Activated B cell treated with CpG ODN at 0.5 μM for 24 hours (primary cell): ENCODE data around the gene GTF2H4. TPM values are rescaled to one million over a fixed set of nuclear protein-coding genes. Genes with fewer than 3 reads are reported as not detected.
"Not testable (repeated sequence)": the region's sequence is repeated elsewhere in the genome, so short reads cannot be mapped to it uniquely, and the experiment has no call there.

Experiments used
- ATAC-seq: fragments of 200-7000 bp; cut with Tn5 transposase; one replicate; pipeline ENCODE4 v1.10.0; 2021; ENCODE audit warnings: low read depth, mild to moderate bottlenecking, moderate library complexity
- CTCF ChIA-PET: fragments of 350-600 bp; sonication (Branson Sonifier 250); formaldehyde crosslinking; loops from one replicate; lab custom pipeline; 2021; ENCODE audit warnings: antibody characterized with exemption; lab: Charles Lee
- POLR2A ChIA-PET: fragments of 350-600 bp; sonication (Branson Sonifier 250); formaldehyde crosslinking; loops from one replicate; lab custom pipeline; 2021; ENCODE audit warnings: antibody characterized with exemption; lab: Charles Lee
- DNase-seq: peaks from one replicate; pipeline ENCODE4 v3.0.0; 2022
- H3K27ac Mint-ChIP-seq: one replicate; pipeline ENCODE4 v1.8.0; 2020; ENCODE audit warnings: mixed read lengths
- H3K27me3 Mint-ChIP-seq: one replicate; pipeline ENCODE4 v1.8.0; 2021; ENCODE audit warnings: mixed read lengths
- H3K36me3 Mint-ChIP-seq: one replicate; pipeline ENCODE4 v1.8.0; 2021; ENCODE audit warnings: low read depth, mixed read lengths
- H3K4me1 Mint-ChIP-seq: one replicate; pipeline ENCODE4 v1.8.0; 2021; ENCODE audit warnings: mixed read lengths
- H3K4me3 Mint-ChIP-seq: one replicate; pipeline ENCODE4 v1.8.0; 2020; ENCODE audit warnings: mild to moderate bottlenecking, mixed read lengths
- H3K9me3 Mint-ChIP-seq: one replicate; pipeline ENCODE4 v1.8.0; 2020; ENCODE audit warnings: mixed read lengths
- intact Hi-C: fragments of 100-400 bp; cut with micrococcal nuclease; formaldehyde crosslinking; loops from one replicate; pipeline ENCODE4 v1.15.1; 2024
- total RNA-seq: library from RNA; stranded (reverse); gene quantifications from 2 replicates; pipeline ENCODE4 v1.2.3, GENCODE V29; 2022
- TF ChIP-seq, protein P1 (sequence below): fragments of 200-600 bp; IDR thresholded peaks from one replicate; pipeline ENCODE4 v1.8.0; 2022; ENCODE audit warnings: antibody characterized with exemption, mild to moderate bottlenecking

The GTF2H4 gene
- total RNA-seq, 1 donor from 2014 or later = 42.3 TPM

GRCh38 chr6:30926644-30927043 lies 18.6 kb downstream of the GTF2H4 start:
- H3K4me3 Mint-ChIP-seq = no peak overlapping the region
- intact Hi-C loops = no loop called here
- peaks cover 4% of the 10 kb centered on the region for H3K4me1 Mint-ChIP-seq
- DNase-seq (no peak), ATAC-seq (no peak)
- POLR2A ChIA-PET = interaction anchor here (0.7 kb wide), 1 partner anchor 319 kb away, joined by 4 read pairs; no protein-coding TSS in a partner anchor
- no peaks in the 10 kb centered on the region for H3K27me3 Mint-ChIP-seq
- CTCF ChIA-PET = no interaction called here
- H3K36me3 Mint-ChIP-seq = peaks cover 59% of the 10 kb centered on the region
- no peak overlapping the region for H3K27ac Mint-ChIP-seq
- TF ChIP-seq, protein P1, sequence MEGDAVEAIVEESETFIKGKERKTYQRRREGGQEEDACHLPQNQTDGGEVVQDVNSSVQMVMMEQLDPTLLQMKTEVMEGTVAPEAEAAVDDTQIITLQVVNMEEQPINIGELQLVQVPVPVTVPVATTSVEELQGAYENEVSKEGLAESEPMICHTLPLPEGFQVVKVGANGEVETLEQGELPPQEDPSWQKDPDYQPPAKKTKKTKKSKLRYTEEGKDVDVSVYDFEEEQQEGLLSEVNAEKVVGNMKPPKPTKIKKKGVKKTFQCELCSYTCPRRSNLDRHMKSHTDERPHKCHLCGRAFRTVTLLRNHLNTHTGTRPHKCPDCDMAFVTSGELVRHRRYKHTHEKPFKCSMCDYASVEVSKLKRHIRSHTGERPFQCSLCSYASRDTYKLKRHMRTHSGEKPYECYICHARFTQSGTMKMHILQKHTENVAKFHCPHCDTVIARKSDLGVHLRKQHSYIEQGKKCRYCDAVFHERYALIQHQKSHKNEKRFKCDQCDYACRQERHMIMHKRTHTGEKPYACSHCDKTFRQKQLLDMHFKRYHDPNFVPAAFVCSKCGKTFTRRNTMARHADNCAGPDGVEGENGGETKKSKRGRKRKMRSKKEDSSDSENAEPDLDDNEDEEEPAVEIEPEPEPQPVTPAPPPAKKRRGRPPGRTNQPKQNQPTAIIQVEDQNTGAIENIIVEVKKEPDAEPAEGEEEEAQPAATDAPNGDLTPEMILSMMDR = no peak
- peaks cover 8% of the 10 kb centered on the region for H3K9me3 Mint-ChIP-seq

DNA sequence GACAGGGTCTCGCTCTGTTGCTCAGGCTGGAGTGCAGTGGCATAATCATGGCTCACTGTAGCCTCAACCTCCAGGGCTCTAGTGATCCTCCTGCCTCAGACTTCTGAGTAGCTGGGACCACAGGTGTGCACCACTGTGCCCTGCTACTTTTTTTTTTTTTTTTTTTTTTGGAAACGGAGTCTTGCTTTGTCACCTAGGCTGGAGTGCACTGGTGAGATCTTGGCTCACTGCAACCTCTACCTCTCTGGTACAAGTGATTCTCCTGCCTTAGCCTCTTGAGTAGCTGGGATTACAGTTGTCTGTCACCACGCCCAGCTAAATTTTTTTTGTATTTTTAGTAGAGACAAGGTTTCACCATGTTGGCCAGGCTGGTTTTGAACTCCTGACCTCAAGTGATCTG lies 19.1 kb downstream of the GTF2H4 start:
- peaks cover 54% of the 10 kb centered on the region for H3K36me3 Mint-ChIP-seq
- DNase-seq, ATAC-seq, H3K27me3 Mint-ChIP-seq, H3K4me1 Mint-ChIP-seq, CTCF ChIA-PET, H3K27ac Mint-ChIP-seq, H3K4me3 Mint-ChIP-seq, H3K9me3 Mint-ChIP-seq, intact Hi-C loops: not testable (repeated sequence)
- POLR2A ChIA-PET = interaction anchor here (0.6 to 0.7 kb wide), 3 partner anchors 10 to 990 kb away, joined by 3 to 10 read pairs (median 4); no protein-coding TSS in a partner anchor

- ChIA-PET CTCF (interaction anchor here (1.4 kb wide), 1 partner anchor 151 kb away, joined by 3 read pairs; no protein-coding TSS in a partner anchor), POLR2A (no interaction called here)
- Mint-ChIP-seq H3K9me3 (peaks cover 8% of the 10 kb centered on the region), H3K36me3 (peaks cover 38% of the 10 kb centered on the region), H3K4me3 (no peak overlapping the region), H3K27ac (no peak overlapping the region), H3K27me3 (peaks cover 3% of the 10 kb centered on the region), H3K4me1 (no peaks in the 10 kb centered on the region)
- ATAC-seq (no peak), DNase-seq (no peak)
- TF ChIP-seq, protein P1 = no peak
- intact Hi-C loops = no loop called here
Observed at GRCh38 chr6:30928677-30929076, 20.7 kb downstream of the GTF2H4 start.

GRCh38 chr6:30930506-30930905 lies 22.5 kb downstream of the GTF2H4 start:
- intact Hi-C loops = no loop called here
- DNase-seq (no peak), ATAC-seq (no peak)
- ChIA-PET POLR2A (no interaction called here), CTCF (interaction anchor here (1.0 kb wide), 1 partner anchor 15 kb away, joined by 3 read pairs; no protein-coding TSS in a partner anchor)
- Mint-ChIP-seq H3K27ac (no peak overlapping the region), H3K36me3 (peaks cover 25% of the 10 kb centered on the region), H3K9me3 (peaks cover 8% of the 10 kb centered on the region), H3K27me3 (peaks cover 3% of the 10 kb centered on the region), H3K4me3 (no peak overlapping the region), H3K4me1 (no peaks in the 10 kb centered on the region)
- TF ChIP-seq, protein P1 = no peak

DNA sequence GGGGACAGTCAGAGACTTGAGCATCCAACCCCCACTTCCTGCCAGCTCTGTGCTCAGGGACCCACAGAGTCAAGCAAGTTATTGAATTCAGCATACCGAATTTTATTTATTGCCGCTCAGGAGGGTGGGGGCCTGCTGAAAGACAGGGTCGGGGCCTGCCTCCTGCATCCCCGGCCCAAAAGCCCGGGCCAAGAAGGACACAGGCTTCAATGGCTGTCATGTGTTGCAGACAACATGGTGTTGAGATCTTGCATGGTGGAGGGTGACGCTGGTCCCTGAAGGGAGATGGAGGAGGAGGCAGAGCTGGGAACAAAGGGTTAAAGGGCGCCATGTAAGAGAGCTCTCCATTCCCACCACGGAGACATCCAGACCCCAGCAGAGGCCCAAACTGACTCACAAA lies 23.3 kb downstream of the GTF2H4 start:
- no peak for DNase-seq
- H3K27ac Mint-ChIP-seq = no peak overlapping the region
- H3K4me3 Mint-ChIP-seq = no peak overlapping the region
- H3K27me3 Mint-ChIP-seq = peaks cover 3% of the 10 kb centered on the region
- peaks cover 19% of the 10 kb centered on the region for H3K36me3 Mint-ChIP-seq
- ChIA-PET CTCF (no interaction called here), POLR2A (no interaction called here)
- intact Hi-C loops = no loop called here
- peaks cover 8% of the 10 kb centered on the region for H3K9me3 Mint-ChIP-seq
- TF ChIP-seq, protein P1 = no peak
- H3K4me1 Mint-ChIP-seq = no peaks in the 10 kb centered on the region
- ATAC-seq = no peak
